ENCODE data around the gene SBF2.

The SBF2 gene

DNA sequence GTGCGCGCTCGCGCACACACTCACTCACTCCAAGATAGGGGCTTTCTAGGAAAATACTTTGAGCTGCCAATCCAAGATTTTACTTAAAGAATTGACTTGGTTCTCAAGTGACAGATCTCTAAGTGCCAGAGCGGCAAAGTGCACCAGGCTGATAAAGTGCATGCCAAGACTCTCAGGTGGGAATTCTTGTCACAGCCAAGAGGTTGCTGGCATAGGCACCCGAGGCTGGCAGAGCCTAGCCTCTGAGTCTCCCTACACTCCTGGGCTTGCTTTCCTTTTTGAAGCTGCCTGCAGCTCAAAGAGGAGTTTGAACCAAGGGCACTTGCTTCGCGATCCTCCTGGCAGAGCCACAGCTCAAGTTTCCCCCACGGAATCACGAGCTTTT is 8.3 kb upstream of the SBF2 start:
- no peak for DNase-seq (ENCODE audit: low spot score)

DNA sequence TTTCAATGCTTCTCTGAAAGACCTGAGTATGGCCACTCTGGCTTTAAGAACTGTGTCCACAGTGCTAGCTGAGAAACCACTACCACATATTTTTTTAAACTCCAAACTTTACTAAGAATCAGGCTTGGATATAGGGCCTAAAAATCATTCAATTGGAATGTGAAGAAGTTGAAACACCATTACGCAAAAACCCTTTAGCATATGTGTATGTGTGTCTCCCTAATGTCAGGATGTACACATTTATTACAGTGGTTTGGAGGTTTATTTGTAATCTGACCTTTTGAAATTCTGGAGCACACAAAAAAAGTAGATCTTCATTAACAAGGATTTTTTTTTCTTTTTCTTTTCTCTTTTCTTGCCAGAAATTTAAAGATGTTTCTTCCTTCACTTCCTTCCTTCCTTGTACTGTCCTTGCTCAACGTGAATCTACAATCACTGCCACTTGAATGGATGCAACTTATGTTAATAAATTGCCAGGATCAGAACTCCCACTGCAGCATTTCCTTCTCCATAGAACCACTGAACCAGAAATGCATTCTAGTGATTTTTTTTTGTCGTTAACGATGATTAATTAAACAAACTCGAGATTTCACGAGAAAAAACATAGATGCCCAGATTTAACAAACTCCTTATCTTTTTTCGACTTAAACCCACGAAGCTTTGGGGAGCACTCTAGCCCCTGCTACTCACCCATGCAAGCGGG is 7.8 kb upstream of the SBF2 start:
- no peak for DNase-seq (ENCODE audit: low spot score)

- DNase-seq (ENCODE audit: low spot score): peak; percentile 64
Measured at GRCh38 chr11:10298342-10298741, 4.3 kb upstream of the SBF2 start.

GRCh38 chr11:10295064-10295901 is 1.3 kb upstream of the SBF2 start:
- DNase-seq (ENCODE audit: low spot score): no peak

DNA sequence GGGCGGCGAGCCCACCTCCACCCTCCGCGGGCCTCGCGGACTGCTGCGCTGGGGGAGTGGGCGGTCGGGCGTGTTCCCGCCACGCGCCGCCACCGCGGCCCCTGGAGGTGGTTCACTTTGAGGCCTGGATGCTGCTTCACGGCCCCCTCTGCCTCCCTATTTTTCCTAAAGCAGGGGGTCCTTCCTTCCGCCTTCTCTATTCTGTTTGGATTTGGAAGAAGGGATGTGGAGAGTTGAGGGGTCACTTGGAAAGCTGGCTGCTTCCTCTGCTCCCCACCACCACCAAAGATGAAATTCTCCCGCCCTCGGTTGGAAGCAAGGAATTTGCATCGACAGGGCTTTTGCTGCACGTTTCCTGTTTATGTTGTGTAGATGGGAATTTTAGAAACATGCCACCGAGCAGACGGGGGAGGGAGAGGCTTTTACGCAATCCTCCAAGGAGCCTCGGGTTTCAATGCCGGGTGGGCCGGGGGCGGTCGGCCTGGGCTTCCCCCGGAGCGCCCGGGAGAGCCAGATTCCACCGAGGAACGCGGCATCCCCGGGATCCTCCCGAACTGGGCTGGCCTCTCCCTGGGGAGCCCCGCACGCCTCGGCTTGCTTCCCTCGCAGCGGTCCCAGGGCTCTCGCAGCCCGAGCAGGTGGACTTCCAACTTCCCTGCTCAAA is 403 bp upstream of the SBF2 start:
- DNase-seq (ENCODE audit: low spot score): no peak

DNA sequence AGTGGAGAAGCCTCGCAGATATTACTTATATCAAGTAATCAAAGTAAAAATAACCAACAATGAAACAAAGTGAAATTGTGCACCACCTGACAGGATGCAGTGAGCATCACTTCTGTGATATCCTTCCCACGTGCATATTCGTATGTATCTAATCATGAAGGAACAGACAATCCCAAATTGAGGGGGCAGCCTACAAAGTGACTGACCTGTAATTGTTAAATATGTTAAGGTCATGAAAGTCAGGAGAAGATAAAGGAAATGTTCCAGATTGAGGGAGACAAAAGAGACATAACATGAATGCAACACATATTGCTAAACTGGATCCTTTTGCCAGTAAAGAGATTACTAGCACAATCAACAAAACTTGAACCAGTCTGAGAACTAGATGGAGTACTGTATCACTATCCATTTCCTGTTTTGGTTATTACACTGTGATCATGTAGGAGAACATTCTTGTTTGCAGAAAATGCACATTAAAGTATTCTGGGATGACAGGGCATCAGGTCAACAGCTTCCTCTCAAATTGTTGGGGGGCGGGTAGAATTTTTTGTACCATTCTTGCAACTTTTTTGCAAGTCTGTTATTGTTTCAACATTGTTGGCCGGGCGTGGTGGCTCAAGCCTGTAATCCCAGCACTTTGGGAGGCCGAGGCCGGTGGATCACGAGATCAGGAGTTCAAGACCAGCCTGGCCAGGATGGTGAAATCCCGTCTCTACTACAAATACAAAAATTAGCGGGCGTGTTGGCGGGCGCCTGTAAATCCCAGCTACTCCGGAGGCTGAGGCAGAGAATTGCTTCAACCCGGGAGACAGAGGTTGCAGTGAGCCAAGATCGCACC is 2.0 kb downstream of the SBF2 start:
- no peak for DNase-seq (ENCODE audit: low spot score)

GRCh38 chr11:10289765-10290380 is 4.1 kb downstream of the SBF2 start:
- DNase-seq (ENCODE audit: low spot score): no peak

DNA sequence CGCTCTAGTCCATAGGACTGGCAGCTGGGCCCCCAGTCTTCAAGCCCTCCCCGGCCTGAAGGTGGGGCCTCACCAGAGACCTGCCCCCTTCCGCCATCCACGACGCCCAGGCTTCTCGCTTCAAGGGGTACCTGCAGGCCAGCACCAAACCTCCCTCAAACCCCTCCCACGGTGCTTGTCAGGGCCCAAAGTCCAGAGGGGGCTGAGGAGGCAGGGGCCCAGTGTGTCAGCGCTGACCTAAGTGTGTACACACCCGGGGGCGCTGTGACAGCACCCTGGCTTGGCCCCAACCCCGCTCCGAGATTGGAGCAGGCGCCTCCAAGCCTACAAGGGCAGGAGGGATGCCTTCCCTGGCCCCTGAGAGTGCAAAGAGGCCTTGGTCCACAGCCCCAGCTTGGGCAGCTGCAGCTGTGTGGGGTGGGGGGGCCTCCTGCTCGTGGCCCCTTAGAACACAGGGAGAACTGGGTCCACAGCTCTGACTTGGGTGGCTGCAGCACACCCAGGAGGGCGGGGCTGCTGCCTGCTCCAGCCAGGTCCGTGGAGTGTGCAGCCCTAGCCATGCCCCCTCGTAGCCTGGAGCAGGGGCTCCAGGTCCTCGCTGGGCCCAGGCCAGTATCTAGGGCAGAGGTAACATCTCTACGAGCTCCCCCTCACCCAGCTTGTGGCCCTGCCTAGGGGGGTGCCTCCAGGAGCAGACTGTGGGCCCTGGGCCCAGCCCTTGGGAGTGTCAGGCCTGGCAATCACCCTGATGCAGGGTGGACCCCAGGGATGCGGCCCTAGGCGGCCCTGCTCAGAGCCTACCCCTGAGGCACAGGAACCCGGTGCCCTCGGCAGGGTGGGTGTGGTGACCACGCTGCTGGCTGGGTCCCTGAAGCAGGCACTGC is 4.9 kb downstream of the SBF2 start:
- DNase-seq (ENCODE audit: low spot score): no peak

GRCh38 chr11:10287766-10288715 is 6.0 kb downstream of the SBF2 start:
- no peak for DNase-seq (ENCODE audit: low spot score)

- no peak for DNase-seq (ENCODE audit: low spot score)
Measured at GRCh38 chr11:10287140-10287539, 6.9 kb downstream of the SBF2 start.

GRCh38 chr11:10285148-10285802 is 8.7 kb downstream of the SBF2 start:
- DNase-seq (ENCODE audit: low spot score): no peak

DNA sequence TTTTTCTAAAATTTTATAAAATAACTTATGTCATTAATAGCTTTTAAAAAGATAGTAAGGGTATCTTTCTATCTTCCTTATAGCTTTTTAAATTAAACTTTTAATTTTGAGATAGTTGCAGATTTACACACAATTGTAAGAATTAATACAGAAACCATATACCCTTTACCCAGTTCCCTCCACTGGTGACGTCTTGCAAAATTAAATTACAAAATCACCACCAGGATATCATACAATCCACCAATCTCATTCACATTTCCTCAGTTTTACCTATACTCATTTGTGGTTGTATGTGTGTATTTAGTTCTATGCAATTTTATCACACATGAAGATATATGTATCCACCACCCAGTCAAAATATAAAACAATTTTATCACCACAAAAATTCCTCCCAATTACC is 10.0 kb downstream of the SBF2 start:
- DNase-seq (ENCODE audit: low spot score): no peak

- DNase-seq (ENCODE audit: low spot score): no peak
Measured at GRCh38 chr11:10282117-10282516, 11.9 kb downstream of the SBF2 start.

- no peak for DNase-seq (ENCODE audit: low spot score)
Measured at GRCh38 chr11:10275714-10276113, 18.3 kb downstream of the SBF2 start.

GRCh38 chr11:10274726-10275125 is 19.3 kb downstream of the SBF2 start:
- no peak for DNase-seq (ENCODE audit: low spot score)

DNA sequence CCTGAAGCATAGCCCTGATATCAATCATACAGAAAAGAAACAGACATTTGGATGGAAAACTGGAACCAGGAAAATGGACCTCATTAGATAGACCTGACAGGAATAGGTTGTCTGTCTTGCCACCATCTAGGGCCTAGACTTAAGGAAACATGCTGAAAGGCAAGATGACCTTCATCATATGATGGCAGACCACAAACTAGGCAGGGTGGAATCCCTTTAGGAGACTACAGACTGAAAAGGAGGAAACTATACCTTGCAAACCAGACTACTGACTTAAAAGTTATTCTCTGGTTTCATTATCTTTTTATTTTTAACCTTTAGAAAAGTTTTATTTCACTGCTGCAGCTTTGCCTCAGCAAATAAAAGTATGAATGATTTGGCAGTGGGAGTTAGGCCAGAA is 20.3 kb downstream of the SBF2 start:
- DNase-seq (ENCODE audit: low spot score): no peak

GRCh38 chr11:10272132-10272531 is 21.9 kb downstream of the SBF2 start:
- DNase-seq (ENCODE audit: low spot score): no peak

GRCh38 chr11:10268746-10269488 is 25.1 kb downstream of the SBF2 start:
- DNase-seq (ENCODE audit: low spot score): no peak

Data from CD4-positive, alpha-beta T cell treated with Interleukin-6 at 100 ng/mL for 8 hours (primary cell).